RWPE1 (cell line): Measurements from ENCODE around the gene RNASEH2B.

ENCODE experiments used
- CTCF ChIA-PET: fragments of 350-600 bp; sonication (Branson Sonifier 250); formaldehyde crosslinking; extraction: SDS; loops from one replicate; lab custom pipeline; 2021; lab: Yijun Ruan, JAX
- POLR2A ChIA-PET: fragments of 400-600 bp; formaldehyde crosslinking; extraction: SDS; loops from one replicate; lab custom pipeline; 2020; ENCODE audit warnings: antibody characterized with exemption; ENCODE audit not compliant: low non-redundant PET; lab: Yijun Ruan, JAX
- DNase-seq: peaks from one replicate; pipeline ENCODE4 v3.0.0; 2012; ENCODE audit warnings: low spot score
- H3K27ac ChIP-seq: fragments of 450-650 bp; 2 replicates; pipeline ENCODE4 v1.5.1; 2017
- CTCF ChIP-seq: fragments of 450-650 bp; conservative IDR thresholded peaks from 2 replicates; pipeline ENCODE4 v1.5.1; 2017; ENCODE audit warnings: low read depth, mild to moderate bottlenecking

The RNASEH2B gene

GRCh38 chr13:50970956-50971355 is 61.4 kb downstream of the RNASEH2B start:
- no peak for TF ChIP-seq CTCF
- no peak overlapping the region for H3K27ac ChIP-seq
- ChIA-PET CTCF (no interaction called here), POLR2A (no interaction called here)
- no peak for DNase-seq

- TF ChIP-seq CTCF: no peak
- POLR2A ChIA-PET: no interaction called here
- CTCF ChIA-PET: no interaction called here
- no peak for DNase-seq
- no peak overlapping the region for H3K27ac ChIP-seq
Observed at GRCh38 chr13:50974268-50974667, 64.7 kb downstream of the RNASEH2B start.

- TF ChIP-seq CTCF: no peak
- ChIA-PET CTCF (interaction anchor here (0.8 kb wide), 1 partner anchor 21 kb away, joined by 3 read pairs; no protein-coding TSS in a partner anchor), POLR2A (no interaction called here)
- no peak for DNase-seq
- no peak overlapping the region for H3K27ac ChIP-seq
Observed at GRCh38 chr13:50979187-50979586, 69.6 kb downstream of the RNASEH2B start.

- no peak for DNase-seq
- ChIA-PET CTCF (interaction anchor here (0.7 kb wide), 1 partner anchor 12 kb away, joined by 3 read pairs; no protein-coding TSS in a partner anchor), POLR2A (no interaction called here)
- no peak for TF ChIP-seq CTCF
- H3K27ac ChIP-seq: peak overlapping the region; percentile 69
Observed at GRCh38 chr13:50981686-50982085, 72.1 kb downstream of the RNASEH2B start.

GRCh38 chr13:50989476-50989875 is 79.9 kb downstream of the RNASEH2B start:
- CTCF ChIA-PET: no interaction called here
- POLR2A ChIA-PET: no interaction called here
- no peak for TF ChIP-seq CTCF
- DNase-seq: no peak
- no peak overlapping the region for H3K27ac ChIP-seq

- H3K27ac ChIP-seq: no peak overlapping the region
- CTCF ChIA-PET: no interaction called here
- no peak for DNase-seq
Observed at GRCh38 chr13:50990065-50990817, 80.7 kb downstream of the RNASEH2B start.

More at GRCh38 chr13:50990065-50990817, 80.7 kb downstream of the RNASEH2B start:
- POLR2A ChIA-PET: no interaction called here
- TF ChIP-seq CTCF: no peak
